GM12878 (cell line): ENCODE measurements around the gene AP1M2. TPM values are rescaled to one million over a fixed set of nuclear protein-coding genes. Genes with fewer than 3 reads are reported as not detected.

ENCODE experiments used
- ATAC-seq: fragments of 200-7000 bp; cut with Tn5 transposase; 3 replicates; pipeline ENCODE4 v1.9.1; 2020; ENCODE audit warnings: mild to moderate bottlenecking, moderate library complexity
- BruUV-seq: library from RNA; stranded (reverse); fragments of 400-500 nt; replicated peaks from 2 replicates; lab custom pipeline; 2021; lab: Mats Ljungman, UMichigan
- CTCF ChIA-PET: fragments of 300-600 bp; sonication (Branson Sonifier 250); formaldehyde crosslinking; extraction: SDS; loops from one replicate; lab custom pipeline; 2021; ENCODE audit warnings: inconsistent platforms; lab: Yijun Ruan, JAX
- POLR2A ChIA-PET: fragments of 350-600 bp; formaldehyde crosslinking; extraction: SDS; loops from one replicate; lab custom pipeline; 2021; ENCODE audit warnings: inconsistent platforms; lab: Charles Lee
- RAD21 ChIA-PET: fragments of 300-600 bp; sonication (Branson Sonifier 250); formaldehyde crosslinking; loops from one replicate; lab custom pipeline; 2023; ENCODE audit warnings: antibody characterized with exemption; ENCODE audit not compliant: unreplicated experiment; lab: Charles Lee
- SMC1A ChIA-PET: fragments of 300-600 bp; sonication (Branson Sonifier 250); formaldehyde crosslinking; loops from one replicate; lab custom pipeline; 2023; ENCODE audit not compliant: unreplicated experiment, uncharacterized antibody; lab: Charles Lee
- DNase-seq: peaks from one replicate; pipeline ENCODE4 v3.0.0-alpha.2; 2011; ENCODE audit warnings: low read depth, low spot score
- FAIRE-seq: peaks from 3 replicates; lab custom pipeline; 2011; peaks lifted over from hg19 to GRCh38; lab: Jason Lieb, UNC
- H2AFZ ChIP-seq: 2 replicates; pipeline ENCODE4 v1.6.0; 2011; ENCODE audit warnings: low read depth, low read length, control low read depth; ENCODE audit not compliant: control insufficient read depth
- H3K27ac ChIP-seq: 2 replicates; pipeline ENCODE4 v1.5.1; 2011; ENCODE audit warnings: control low read depth; ENCODE audit not compliant: control insufficient read depth, insufficient read depth
- H3K27me3 ChIP-seq, 2 experiments: replicated peaks in 1 of 2; 2 replicates each; pipeline versions ENCODE4 v1.6.0 to v1.6.1; 2011; ENCODE audit warnings: low read length in 1 of 2; ENCODE audit not compliant: control insufficient read depth in 2 of 2, insufficient read depth in 2 of 2
- H3K36me3 ChIP-seq, 2 experiments: 2 replicates each; pipeline ENCODE4 v1.5.1; 2011; ENCODE audit warnings: low read length in 1 of 2; ENCODE audit not compliant: control insufficient read depth in 2 of 2, insufficient read depth in 2 of 2
- H3K4me1 ChIP-seq: 2 replicates; pipeline ENCODE4 v1.6.1; 2011; ENCODE audit warnings: mild to moderate bottlenecking, low read length, moderate library complexity, mixed read lengths; ENCODE audit not compliant: control insufficient read depth, insufficient read depth
- H3K4me2 ChIP-seq: 2 replicates; pipeline ENCODE4 v1.6.0; 2011; ENCODE audit warnings: control low read depth; ENCODE audit not compliant: control insufficient read depth, insufficient read depth
- H3K4me3 ChIP-seq: fragments of 200-600 bp; sonication (generic); 2 replicates; pipeline ENCODE4 v1.5.1; 2016
- H3K79me2 ChIP-seq: 2 replicates; pipeline ENCODE4 v1.6.0; 2011; ENCODE audit warnings: low read length; ENCODE audit not compliant: control insufficient read depth, insufficient read depth
- H3K9ac ChIP-seq: 2 replicates; pipeline ENCODE4 v1.8.0; 2011; ENCODE audit warnings: low read length, control low read depth, mixed read lengths; ENCODE audit not compliant: control insufficient read depth, insufficient read depth
- H3K9me3 ChIP-seq: replicated peaks from 3 replicates; pipeline ENCODE4 v1.5.1; 2011; ENCODE audit warnings: mild to moderate bottlenecking, low read length; ENCODE audit not compliant: control insufficient read depth, insufficient read depth
- H4K20me1 ChIP-seq: 2 replicates; pipeline ENCODE4 v1.6.0; 2011; ENCODE audit not compliant: control insufficient read depth, insufficient read depth
- BHLHE40 ChIP-seq, 2 experiments: fragments of 450-650 bp in 1 of 2; IDR thresholded peaks; 2 replicates each; pipeline ENCODE4 v1.6.1; 2011 to 2017; ENCODE audit warnings: low read depth in 2 of 2, borderline replicate concordance in 1 of 2, improper control_type of control experiment in 1 of 2, low read length in 1 of 2, mild to moderate bottlenecking in 1 of 2
- CBX5 ChIP-seq: sonication (generic); IDR thresholded peaks from 2 replicates; pipeline ENCODE4 v1.6.1; 2016; ENCODE audit warnings: low read depth, moderate library complexity, mild to moderate bottlenecking, inconsistent platforms
- E2F8 ChIP-seq: fragments of 450-650 bp; IDR thresholded peaks from 2 replicates; pipeline ENCODE4 v1.6.1; 2018; ENCODE audit warnings: mild to moderate bottlenecking, low read depth, moderate library complexity; ENCODE audit not compliant: partially characterized antibody
- GABPA ChIP-seq: IDR thresholded peaks from 2 replicates; pipeline ENCODE4 v1.6.1; 2014; ENCODE audit warnings: antibody characterized with exemption, low read depth, mild to moderate bottlenecking, inconsistent platforms
- MTA3 ChIP-seq: IDR thresholded peaks from 2 replicates; pipeline ENCODE4 v1.6.1; 2012; ENCODE audit warnings: low read length, inconsistent platforms, borderline replicate concordance
- MYB ChIP-seq: fragments of 150-350 bp; IDR thresholded peaks from 2 replicates; pipeline ENCODE4 v1.6.1; 2014; ENCODE audit warnings: mild to moderate bottlenecking, low read depth, low read length, borderline replicate concordance
- MYC ChIP-seq: IDR thresholded peaks from 2 replicates; pipeline ENCODE4 v1.6.1; 2011; ENCODE audit warnings: mild to moderate bottlenecking, low read length, moderate library complexity, inconsistent platforms; ENCODE audit not compliant: insufficient read depth, insufficient replicate concordance, insufficient read length, severe bottlenecking
- NBN ChIP-seq: fragments of 450-650 bp; IDR thresholded peaks from 2 replicates; pipeline ENCODE4 v1.6.1; 2016
- NR2C2 ChIP-seq: IDR thresholded peaks from 2 replicates; pipeline ENCODE4 v1.6.1; 2011; ENCODE audit warnings: borderline replicate concordance, low read depth; ENCODE audit not compliant: control insufficient read depth, insufficient read length
- NR2F1 ChIP-seq: fragments of 450-650 bp; conservative IDR thresholded peaks from 2 replicates; pipeline ENCODE4 v1.6.1; 2017; ENCODE audit warnings: mild to moderate bottlenecking
- PAX8 ChIP-seq: fragments of 450-650 bp; IDR thresholded peaks from 2 replicates; pipeline ENCODE4 v1.6.1; 2017; ENCODE audit warnings: mild to moderate bottlenecking, moderate library complexity
- RAD21 ChIP-seq: IDR thresholded peaks from 2 replicates; pipeline ENCODE4 v1.6.1; 2011; ENCODE audit warnings: mild to moderate bottlenecking, low read depth, low read length, moderate library complexity; ENCODE audit not compliant: insufficient read depth
- WRNIP1 ChIP-seq: IDR thresholded peaks from 2 replicates; pipeline ENCODE4 v1.6.1; 2011; ENCODE audit warnings: low read depth, low read length, improper control_type of control experiment, borderline replicate concordance
- YBX1 ChIP-seq: fragments of 450-650 bp; IDR thresholded peaks from 2 replicates; pipeline ENCODE4 v1.6.1; 2016; ENCODE audit warnings: antibody characterized with exemption
- ZNF217 ChIP-seq: fragments of 450-650 bp; IDR thresholded peaks from 2 replicates; pipeline ENCODE4 v1.6.1; 2017; ENCODE audit warnings: antibody characterized with exemption, mild to moderate bottlenecking
- ZNF24 ChIP-seq: fragments of 450-650 bp; IDR thresholded peaks from 2 replicates; pipeline ENCODE4 v1.6.1; 2017; ENCODE audit warnings: antibody characterized with exemption, mild to moderate bottlenecking
- WGBS: methylation state at CpG from one replicate; pipeline ENCODE4 v1.1.6; 2016; ENCODE audit warnings: low lambda C conversion rate; ENCODE audit not compliant: insufficient replicate concordance, insufficient coverage; ENCODE audit errors: missing lambda C conversion rate; 5-methylcytosine and 5-hydroxymethylcytosine counted together
- in situ Hi-C: fragments of 300-500 bp; cut with MboI; formaldehyde crosslinking; loops from 9 replicates; pipeline ENCODE4 v1.14.3; 2018; ENCODE audit warnings: mixed read lengths
- intact Hi-C: fragments of 100-400 bp; cut with micrococcal nuclease; formaldehyde crosslinking; loops from one replicate; pipeline ENCODE4 v1.14.2; 2022; ENCODE audit not compliant: unreplicated experiment
- polyA plus RNA-seq, 11 experiments: library from polyadenylated mRNA; depleted of rRNA in 4 of 11; unstranded in 6 of 11; stranded (reverse) in 5 of 11; fragments of >200 nt; fragmentation: Nextera tagmentation in 4 of 11; fragmentation: Illumina TruSeq in 1 of 11; extraction: Ambion mirVana in 4 of 11; extraction: Trizol in 1 of 11; gene quantifications; 1 replicate in 1 of 11; 2 replicates in 10 of 11; pipeline versions ENCODE4 v1.2.1 to v1.2.3, GENCODE V29; 2011 to 2016; ENCODE audit warnings: inconsistent platforms in 2 of 11, missing spikeins in 2 of 11, low read depth in 1 of 11
- total RNA-seq, 4 experiments: library from RNA; depleted of rRNA in 3 of 4; stranded (reverse); fragments of >200 nt in 3 of 4; fragmentation: Illumina TruSeq in 1 of 4; extraction: Trizol in 1 of 4; gene quantifications; 2 replicates each; pipeline versions ENCODE4 v1.2.1 to v1.2.3, GENCODE V29; 2013 to 2021
- TF ChIP-seq, protein P1 (sequence below): fragments of 450-650 bp; IDR thresholded peaks from 2 replicates; pipeline ENCODE4 v1.6.1; 2016; ENCODE audit warnings: mild to moderate bottlenecking
- TF ChIP-seq, protein P2 (sequence below): IDR thresholded peaks from 2 replicates; pipeline ENCODE4 v1.6.1; 2011; ENCODE audit warnings: borderline replicate concordance, low read depth, mild to moderate bottlenecking, moderate library complexity, mixed read lengths, low read length; ENCODE audit not compliant: insufficient read depth; ENCODE audit errors: extremely low read length

The AP1M2 gene
- total and polyA plus RNA-seq, 10 of the 15 experiments (the other 5 are each of a cell fraction or from before 2014, with no cell fraction given): 0.72 TPM; not detected in 9

- Histone ChIP-seq H3K4me3 (peak overlapping the region; percentile 80), H3K9ac (peak overlapping the region; percentile 53), H3K27me3 (no peaks in the 10 kb centered on the region), H3K4me2 (peak overlapping the region; percentile 93), H2AFZ (peak overlapping the region; percentile 59), H3K36me3 (no peaks in the 10 kb centered on the region), H3K79me2 (peaks cover 13% of the 10 kb centered on the region), H3K27ac (peak overlapping the region; percentile 24; the same call in 1 of the 2 replicates), H3K9me3 (no peaks in the 10 kb centered on the region), H3K4me1 (peaks cover 23% of the 10 kb centered on the region), H4K20me1 (no peaks in the 10 kb centered on the region)
- ATAC-seq (no peak; the same call in 2 of the 3 replicates), DNase-seq (no peak), FAIRE-seq (no peak)
- BruUV-seq: no TSS peak
- CTCF ChIA-PET: interaction anchor here (1.0 to 5.2 kb wide), 11 partner anchors 12 to 152 kb away, joined by 3 to 35 read pairs (median 4); partner anchors contain the start of genes ATG4D and QTRT1
- SMC1A ChIA-PET: interaction anchor here (0.6 to 2.4 kb wide), 7 partner anchors 26 to 179 kb away, joined by 3 to 7 read pairs (median 3); partner anchors contain the start of gene CDC37
- RAD21 ChIA-PET: interaction anchor here (0.9 to 3.3 kb wide), 8 partner anchors 15 to 156 kb away, joined by 3 to 16 read pairs (median 4); partner anchors contain the start of gene ATG4D
- WGBS: 1% methylated on average over 47 of the region's 58 CpGs
- POLR2A ChIA-PET: interaction anchor here (0.5 to 1.8 kb wide), 15 partner anchors 25 to 298 kb away, joined by 3 to 11 read pairs (median 3); partner anchors contain the start of genes ATG4D, CDC37, ICAM5 and PDE4A
- intact Hi-C loops (loop anchor here (2.0 to 5.0 kb wide), 3 partner anchors 65 to 166 kb away; partner anchors contain the start of genes CDC37, ILF3 and KEAP1), in situ Hi-C loops (loop anchor here (5.0 kb wide), 1 partner anchor 156 kb away; no protein-coding TSS in a partner anchor)
- 0 out of 2 replicates have a peak, but pooled peaks have one; percentile 29 for TF ChIP-seq NBN
- no peak for TF ChIP-seq WRNIP1
- TF ChIP-seq ZNF217: 0 out of 2 replicates have a peak, but pooled peaks have one; percentile 64
- no peak for TF ChIP-seq CBX5
- no peak for TF ChIP-seq E2F8
- peak; percentile 41 to 62; a peak in 2 of 4 replicates for TF ChIP-seq BHLHE40 (IDR thresholded peaks at IDR 0.05; ENCODE audit: borderline replicate concordance in 1 of 2, low read depth in 2 of 2, low read length in 1 of 2)
- TF ChIP-seq MTA3: no peak
- no peak for TF ChIP-seq MYC
- TF ChIP-seq NR2F1: no peak
- TF ChIP-seq RAD21: no peak
- TF ChIP-seq, protein P1, sequence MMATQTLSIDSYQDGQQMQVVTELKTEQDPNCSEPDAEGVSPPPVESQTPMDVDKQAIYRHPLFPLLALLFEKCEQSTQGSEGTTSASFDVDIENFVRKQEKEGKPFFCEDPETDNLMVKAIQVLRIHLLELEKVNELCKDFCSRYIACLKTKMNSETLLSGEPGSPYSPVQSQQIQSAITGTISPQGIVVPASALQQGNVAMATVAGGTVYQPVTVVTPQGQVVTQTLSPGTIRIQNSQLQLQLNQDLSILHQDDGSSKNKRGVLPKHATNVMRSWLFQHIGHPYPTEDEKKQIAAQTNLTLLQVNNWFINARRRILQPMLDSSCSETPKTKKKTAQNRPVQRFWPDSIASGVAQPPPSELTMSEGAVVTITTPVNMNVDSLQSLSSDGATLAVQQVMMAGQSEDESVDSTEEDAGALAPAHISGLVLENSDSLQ: no peak
- no peak for TF ChIP-seq NR2C2
- TF ChIP-seq ZNF24: 0 out of 2 replicates have a peak, but pooled peaks have one; percentile 45
- no peak for TF ChIP-seq MYB
- no peak for TF ChIP-seq PAX8
- TF ChIP-seq, protein P2, sequence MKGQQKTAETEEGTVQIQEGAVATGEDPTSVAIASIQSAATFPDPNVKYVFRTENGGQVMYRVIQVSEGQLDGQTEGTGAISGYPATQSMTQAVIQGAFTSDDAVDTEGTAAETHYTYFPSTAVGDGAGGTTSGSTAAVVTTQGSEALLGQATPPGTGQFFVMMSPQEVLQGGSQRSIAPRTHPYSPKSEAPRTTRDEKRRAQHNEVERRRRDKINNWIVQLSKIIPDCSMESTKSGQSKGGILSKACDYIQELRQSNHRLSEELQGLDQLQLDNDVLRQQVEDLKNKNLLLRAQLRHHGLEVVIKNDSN: no peak
- TF ChIP-seq YBX1: no peak
- no peak for TF ChIP-seq GABPA
These were observed 18.9 kb downstream of the AP1M2 start for GRCh38 chr19:10568062-10568825.
